Measurements from ENCODE around the gene C1RL. TPM values are rescaled to one million over a fixed set of nuclear protein-coding genes. Genes with fewer than 3 reads are reported as not detected.

The C1RL gene
- polyA plus RNA-seq, 2 of the 4 experiments (the other 2 are of a cell fraction), result 25.2 to 30.4 TPM

DNA sequence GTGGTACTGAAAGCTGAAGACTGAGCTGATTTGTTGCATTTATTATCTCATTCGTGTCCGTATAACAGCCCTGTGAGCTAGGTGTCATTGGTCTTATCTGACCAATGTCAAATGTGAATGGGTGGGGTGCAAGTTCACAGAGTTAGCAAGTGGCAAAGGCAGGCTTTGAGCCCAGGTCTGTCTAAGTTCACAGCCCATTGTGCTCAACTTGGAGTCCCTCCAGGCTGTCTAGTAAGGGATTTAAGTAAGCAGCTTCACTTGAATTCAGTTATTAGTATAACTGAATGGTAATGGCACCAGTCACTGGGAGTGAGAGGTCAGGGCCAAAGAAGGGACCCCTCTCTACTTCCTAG lies 40.0 kb downstream of the C1RL start (continued):
- TF ChIP-seq, protein P1, sequence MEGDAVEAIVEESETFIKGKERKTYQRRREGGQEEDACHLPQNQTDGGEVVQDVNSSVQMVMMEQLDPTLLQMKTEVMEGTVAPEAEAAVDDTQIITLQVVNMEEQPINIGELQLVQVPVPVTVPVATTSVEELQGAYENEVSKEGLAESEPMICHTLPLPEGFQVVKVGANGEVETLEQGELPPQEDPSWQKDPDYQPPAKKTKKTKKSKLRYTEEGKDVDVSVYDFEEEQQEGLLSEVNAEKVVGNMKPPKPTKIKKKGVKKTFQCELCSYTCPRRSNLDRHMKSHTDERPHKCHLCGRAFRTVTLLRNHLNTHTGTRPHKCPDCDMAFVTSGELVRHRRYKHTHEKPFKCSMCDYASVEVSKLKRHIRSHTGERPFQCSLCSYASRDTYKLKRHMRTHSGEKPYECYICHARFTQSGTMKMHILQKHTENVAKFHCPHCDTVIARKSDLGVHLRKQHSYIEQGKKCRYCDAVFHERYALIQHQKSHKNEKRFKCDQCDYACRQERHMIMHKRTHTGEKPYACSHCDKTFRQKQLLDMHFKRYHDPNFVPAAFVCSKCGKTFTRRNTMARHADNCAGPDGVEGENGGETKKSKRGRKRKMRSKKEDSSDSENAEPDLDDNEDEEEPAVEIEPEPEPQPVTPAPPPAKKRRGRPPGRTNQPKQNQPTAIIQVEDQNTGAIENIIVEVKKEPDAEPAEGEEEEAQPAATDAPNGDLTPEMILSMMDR (IDR thresholded peaks at IDR 0.05), result no peak
- TF ChIP-seq, protein P2, sequence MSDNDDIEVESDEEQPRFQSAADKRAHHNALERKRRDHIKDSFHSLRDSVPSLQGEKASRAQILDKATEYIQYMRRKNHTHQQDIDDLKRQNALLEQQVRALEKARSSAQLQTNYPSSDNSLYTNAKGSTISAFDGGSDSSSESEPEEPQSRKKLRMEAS (IDR thresholded peaks at IDR 0.05), result no peak
- TF ChIP-seq FOXS1 (CRISPR knock-in tag; IDR thresholded peaks at IDR 0.05), result no peak

DNA sequence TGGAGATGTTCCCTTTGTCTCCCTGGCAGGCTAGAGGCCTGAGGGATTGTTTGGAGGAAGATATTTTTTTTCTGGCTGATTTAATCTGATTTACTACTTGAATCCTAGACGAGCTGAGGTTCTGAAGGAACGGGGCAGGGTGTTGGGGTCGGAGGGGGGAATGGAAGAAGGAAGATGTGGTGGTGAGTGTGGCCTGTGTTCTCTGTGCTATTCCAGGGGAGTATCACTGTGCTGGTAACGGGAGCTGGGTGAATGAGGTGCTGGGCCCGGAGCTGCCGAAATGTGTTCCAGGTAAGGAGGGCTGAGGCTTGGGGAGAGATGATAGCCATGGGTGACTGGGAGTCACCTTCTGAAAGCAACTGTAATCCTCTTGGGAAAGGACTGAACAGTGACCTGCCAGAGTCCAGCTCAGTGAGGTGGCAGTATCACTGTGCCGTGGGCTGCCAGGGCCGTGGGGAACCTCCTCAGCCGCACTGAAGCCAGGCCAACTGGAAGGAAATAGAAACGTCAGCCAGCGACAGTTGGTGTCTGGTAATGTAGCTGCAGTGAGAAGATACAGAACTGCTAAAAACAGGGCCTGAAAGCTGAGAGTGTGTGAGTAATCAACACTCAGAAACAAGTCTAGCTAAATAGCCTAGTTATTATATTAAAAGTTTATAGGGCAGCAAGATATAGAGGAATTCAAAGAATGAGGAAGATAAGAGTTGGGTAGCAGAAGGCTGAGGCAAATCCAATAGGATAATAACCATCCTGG lies 40.6 kb downstream of the C1RL start:
- Histone ChIP-seq H3K9me3 (no peaks in the 10 kb centered on the region), H3K27ac (no peak overlapping the region), H3K4me1 (no peaks in the 10 kb centered on the region), H3K4me2 (no peak overlapping the region), H3K4me3 (no peak overlapping the region)
- 81% methylated on average over 11 of the region's 11 CpGs for WGBS (ENCODE audit: missing lambda C conversion rate)
- ChIA-PET POLR2A (no interaction called here), CTCF (interaction anchor here (1.3 to 16.5 kb wide), 6 partner anchors 3 to 42 kb away, joined by 5 to 309 read pairs (median 80); partner anchors contain the start of genes C1R, C1RL and C1S)
- TF ChIP-seq HOXB13 (CRISPR knock-in tag; IDR thresholded peaks at IDR 0.05; ENCODE audit: low read depth) (no peak), MYC (IDR thresholded peaks at IDR 0.05; ENCODE audit: borderline replicate concordance, low read length) (no peak), POLR2AphosphoS2 (conservative IDR thresholded peaks at IDR 0.05; ENCODE audit: low read length) (no peak), SMC3 (IDR thresholded peaks at IDR 0.05) (no peak), HEYL (CRISPR knock-in tag; IDR thresholded peaks at IDR 0.05) (no peak), CEBPB (IDR thresholded peaks at IDR 0.05) (no peak), CHD4 (IDR thresholded peaks at IDR 0.05; ENCODE audit: borderline replicate concordance) (no peak), TFCP2L1 (CRISPR knock-in tag; IDR thresholded peaks at IDR 0.05) (no peak), EHMT2 (IDR thresholded peaks at IDR 0.05; ENCODE audit: low read depth) (no peak), FOSB (CRISPR knock-in tag; IDR thresholded peaks at IDR 0.05) (no peak), RAD21 (conservative IDR thresholded peaks at IDR 0.05 in 1 of 2, IDR thresholded peaks at IDR 0.05 in 1 of 2) (no peak), FOSL2 (IDR thresholded peaks at IDR 0.05) (no peak), FOSL2 (CRISPR knock-in tag; IDR thresholded peaks at IDR 0.05) (no peak), KDM1A (IDR thresholded peaks at IDR 0.05; ENCODE audit: low read depth) (no peak), MAFK (IDR thresholded peaks at IDR 0.05; ENCODE audit: partially characterized antibody) (no peak)
- TF ChIP-seq, protein P2 (IDR thresholded peaks at IDR 0.05), result no peak
- TF ChIP-seq, protein P1 (IDR thresholded peaks at IDR 0.05), result no peak
- TF ChIP-seq, protein P3, sequence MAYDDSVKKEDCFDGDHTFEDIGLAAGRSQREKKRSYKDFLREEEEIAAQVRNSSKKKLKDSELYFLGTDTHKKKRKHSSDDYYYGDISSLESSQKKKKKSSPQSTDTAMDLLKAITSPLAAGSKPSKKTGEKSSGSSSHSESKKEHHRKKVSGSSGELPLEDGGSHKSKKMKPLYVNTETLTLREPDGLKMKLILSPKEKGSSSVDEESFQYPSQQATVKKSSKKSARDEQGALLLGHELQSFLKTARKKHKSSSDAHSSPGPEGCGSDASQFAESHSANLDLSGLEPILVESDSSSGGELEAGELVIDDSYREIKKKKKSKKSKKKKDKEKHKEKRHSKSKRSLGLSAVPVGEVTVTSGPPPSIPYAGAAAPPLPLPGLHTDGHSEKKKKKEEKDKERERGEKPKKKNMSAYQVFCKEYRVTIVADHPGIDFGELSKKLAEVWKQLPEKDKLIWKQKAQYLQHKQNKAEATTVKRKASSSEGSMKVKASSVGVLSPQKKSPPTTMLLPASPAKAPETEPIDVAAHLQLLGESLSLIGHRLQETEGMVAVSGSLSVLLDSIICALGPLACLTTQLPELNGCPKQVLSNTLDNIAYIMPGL (CRISPR knock-in tag; IDR thresholded peaks at IDR 0.05; ENCODE audit: borderline replicate concordance), result no peak
- TF ChIP-seq, protein P4, sequence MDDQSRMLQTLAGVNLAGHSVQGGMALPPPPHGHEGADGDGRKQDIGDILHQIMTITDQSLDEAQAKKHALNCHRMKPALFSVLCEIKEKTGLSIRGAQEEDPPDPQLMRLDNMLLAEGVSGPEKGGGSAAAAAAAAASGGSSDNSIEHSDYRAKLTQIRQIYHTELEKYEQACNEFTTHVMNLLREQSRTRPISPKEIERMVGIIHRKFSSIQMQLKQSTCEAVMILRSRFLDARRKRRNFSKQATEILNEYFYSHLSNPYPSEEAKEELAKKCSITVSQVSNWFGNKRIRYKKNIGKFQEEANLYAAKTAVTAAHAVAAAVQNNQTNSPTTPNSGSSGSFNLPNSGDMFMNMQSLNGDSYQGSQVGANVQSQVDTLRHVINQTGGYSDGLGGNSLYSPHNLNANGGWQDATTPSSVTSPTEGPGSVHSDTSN (IDR thresholded peaks at IDR 0.05), result no peak
- TF ChIP-seq, protein P5, sequence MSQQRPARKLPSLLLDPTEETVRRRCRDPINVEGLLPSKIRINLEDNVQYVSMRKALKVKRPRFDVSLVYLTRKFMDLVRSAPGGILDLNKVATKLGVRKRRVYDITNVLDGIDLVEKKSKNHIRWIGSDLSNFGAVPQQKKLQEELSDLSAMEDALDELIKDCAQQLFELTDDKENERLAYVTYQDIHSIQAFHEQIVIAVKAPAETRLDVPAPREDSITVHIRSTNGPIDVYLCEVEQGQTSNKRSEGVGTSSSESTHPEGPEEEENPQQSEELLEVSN (IDR thresholded peaks at IDR 0.05; ENCODE audit: borderline replicate concordance, low read depth), result no peak
- DNase-seq (ENCODE audit: low read depth in 1 of 2, low spot score in 1 of 2) (no peak), ATAC-seq (peak in 1 of 2 experiments; percentile 20; a peak in 2 of 6 replicates), FAIRE-seq (no peak)
